Suprapubic skin (tissue), 4 donors: ENCODE measurements around the gene CACNA1D.

Experiments used
- CTCF ChIP-seq, 2 donors: fragments of 200-600 bp in 1 of 2; fragments of 450-650 bp in 1 of 2; sonication (generic) in 1 of 2; IDR thresholded peaks; one replicate each; pipeline ENCODE4 v1.5.1; 2016 to 2019; ENCODE audit warnings: antibody characterized with exemption in 2 of 2, mild to moderate bottlenecking in 1 of 2, moderate library complexity in 1 of 2
- EP300 ChIP-seq: sonication (generic); formaldehyde crosslinking; IDR thresholded peaks from one replicate; pipeline ENCODE4 v1.6.1; 2017; ENCODE audit warnings: antibody characterized with exemption
- POLR2A ChIP-seq, 2 donors: fragments of 450-650 bp; IDR thresholded peaks; one replicate each; pipeline ENCODE4 v1.6.1; 2017; ENCODE audit warnings: antibody characterized with exemption in 2 of 2, mild to moderate bottlenecking in 2 of 2, moderate library complexity in 2 of 2
- POLR2AphosphoS5 ChIP-seq, 3 donors: sonication (generic); formaldehyde crosslinking; IDR thresholded peaks; one replicate each; pipeline ENCODE4 v1.6.1; 2017; ENCODE audit warnings: antibody characterized with exemption in 3 of 3

GRCh38 chr3:53724566-53724965 is 230.2 kb downstream of the CACNA1D start:
- no peak for TF ChIP-seq POLR2A (IDR thresholded peaks at IDR 0.05)
- TF ChIP-seq CTCF (IDR thresholded peaks at IDR 0.05) = no peak
- TF ChIP-seq POLR2AphosphoS5 (IDR thresholded peaks at IDR 0.05) = no peak
- TF ChIP-seq EP300 = no peak
